ENCODE measurements around the gene ELANE. TPM values are rescaled to one million over a fixed set of nuclear protein-coding genes. Genes with fewer than 3 reads are reported as not detected.

The ELANE gene
- total RNA-seq, 6 experiments from 2014 or later, result 0.21 TPM; not detected in 5

- no peak for TF ChIP-seq CTCF (IDR thresholded peaks at IDR 0.05)
- no peak overlapping the region for H3K4me3 Mint-ChIP-seq
- no peak overlapping the region for H3K27ac Mint-ChIP-seq
- H3K36me3 Mint-ChIP-seq (ENCODE audit: low read depth), result peaks cover 36% of the 10 kb centered on the region
- H3K27me3 Mint-ChIP-seq (ENCODE audit: insufficient read depth), result peaks cover 28% of the 10 kb centered on the region
- no peak for DNase-seq
- H3K9me3 Mint-ChIP-seq, result no peaks in the 10 kb centered on the region
- H3K4me1 Mint-ChIP-seq (ENCODE audit: low read depth), result peaks cover 20% of the 10 kb centered on the region
Measured at GRCh38 chr19:805166-805551, 46.9 kb upstream of the ELANE start.

GRCh38 chr19:805600-806550 lies 46.2 kb upstream of the ELANE start:
- Mint-ChIP-seq H3K36me3 (ENCODE audit: low read depth) (peaks cover 36% of the 10 kb centered on the region), H3K27ac (no peak overlapping the region; the same call in 1 of the 2 replicates), H3K4me3 (no peak overlapping the region), H3K4me1 (ENCODE audit: low read depth) (peaks cover 14% of the 10 kb centered on the region), H3K9me3 (no peaks in the 10 kb centered on the region), H3K27me3 (ENCODE audit: insufficient read depth) (peaks cover 28% of the 10 kb centered on the region)
- no peak for TF ChIP-seq CTCF (IDR thresholded peaks at IDR 0.05)
- no peak for DNase-seq

- peaks cover 28% of the 10 kb centered on the region for H3K27me3 Mint-ChIP-seq (ENCODE audit: insufficient read depth)
- no peak for DNase-seq
- H3K4me1 Mint-ChIP-seq (ENCODE audit: low read depth), result peaks cover 10% of the 10 kb centered on the region
- no peaks in the 10 kb centered on the region for H3K9me3 Mint-ChIP-seq
- H3K4me3 Mint-ChIP-seq, result no peak overlapping the region
- TF ChIP-seq CTCF (IDR thresholded peaks at IDR 0.05), result 0 out of 2 replicates have a peak, but pooled peaks have one; percentile 10
- H3K27ac Mint-ChIP-seq, result no peak overlapping the region
- H3K36me3 Mint-ChIP-seq (ENCODE audit: low read depth), result peaks cover 40% of the 10 kb centered on the region
Measured at GRCh38 chr19:806815-807421, 45.2 kb upstream of the ELANE start.

GRCh38 chr19:807627-808422 lies 44.3 kb upstream of the ELANE start:
- Mint-ChIP-seq H3K27ac (no peak overlapping the region), H3K27me3 (ENCODE audit: insufficient read depth) (peaks cover 28% of the 10 kb centered on the region), H3K36me3 (ENCODE audit: low read depth) (peaks cover 36% of the 10 kb centered on the region), H3K4me3 (no peak overlapping the region; the same call in 1 of the 2 replicates), H3K4me1 (ENCODE audit: low read depth) (peaks cover 1% of the 10 kb centered on the region), H3K9me3 (no peaks in the 10 kb centered on the region)
- DNase-seq, result no peak
- no peak for TF ChIP-seq CTCF (IDR thresholded peaks at IDR 0.05)

GRCh38 chr19:808423-808775 lies 43.7 kb upstream of the ELANE start:
- DNase-seq, result no peak
- Mint-ChIP-seq H3K27ac (no peak overlapping the region), H3K4me1 (ENCODE audit: low read depth) (no peaks in the 10 kb centered on the region), H3K27me3 (ENCODE audit: insufficient read depth) (peaks cover 24% of the 10 kb centered on the region), H3K9me3 (no peaks in the 10 kb centered on the region), H3K4me3 (no peak overlapping the region), H3K36me3 (ENCODE audit: low read depth) (peaks cover 35% of the 10 kb centered on the region)
- TF ChIP-seq CTCF (IDR thresholded peaks at IDR 0.05), result no peak

Data from HFFc6 (cell line).